ENCODE results near the gene S100P. TPM values are rescaled to one million over a fixed set of nuclear protein-coding genes. Genes with fewer than 3 reads are reported as not detected.

S100P gene
- total and polyA plus RNA-seq, 4 donors = 0.42 to 3.1 (median 2.3) TPM

DNA sequence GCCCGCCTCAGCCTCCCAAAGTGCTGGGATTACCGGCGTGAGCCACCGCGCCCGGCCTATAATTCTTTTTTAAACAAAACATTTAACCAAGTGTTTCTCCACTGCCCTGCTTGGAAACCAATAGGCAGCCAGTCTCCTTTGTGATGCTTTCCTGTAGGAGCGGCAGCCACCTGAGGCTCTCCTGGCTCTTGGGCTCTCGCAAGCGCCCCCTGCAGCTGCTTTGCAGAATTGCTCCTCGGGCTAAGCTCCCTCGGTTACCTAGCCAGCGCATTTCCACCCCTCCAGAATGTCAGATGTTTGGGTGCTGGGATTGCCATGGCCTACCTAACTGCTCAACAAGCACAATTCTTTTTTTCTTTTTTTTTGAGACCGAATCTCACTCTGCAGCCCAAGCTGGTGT lies 7.7 kb downstream of the S100P start:
- peaks cover 5 to 14% (median 8%) of the 10 kb centered on the region in 4 donors for H3K4me1 ChIP-seq (ENCODE audit: control insufficient read depth in 4 of 4, insufficient read depth in 4 of 4, low read length in 3 of 4)
- H3K4me3 ChIP-seq (ENCODE audit: low read depth in 1 of 3, low read length in 3 of 3) = no peak overlapping the region
- H3K27ac ChIP-seq (ENCODE audit: low read depth in 1 of 2, low read length in 2 of 2) = no peak overlapping the region
- H3K36me3 ChIP-seq (ENCODE audit: control insufficient read depth in 4 of 4, insufficient read depth in 3 of 4, low read depth in 1 of 4, low read length in 3 of 4) = peaks cover 0 to 6% (median 2%) of the 10 kb centered on the region in 4 donors
- TF ChIP-seq SP1 (IDR thresholded peaks at IDR 0.05) = no peak
- TF ChIP-seq, protein P1, sequence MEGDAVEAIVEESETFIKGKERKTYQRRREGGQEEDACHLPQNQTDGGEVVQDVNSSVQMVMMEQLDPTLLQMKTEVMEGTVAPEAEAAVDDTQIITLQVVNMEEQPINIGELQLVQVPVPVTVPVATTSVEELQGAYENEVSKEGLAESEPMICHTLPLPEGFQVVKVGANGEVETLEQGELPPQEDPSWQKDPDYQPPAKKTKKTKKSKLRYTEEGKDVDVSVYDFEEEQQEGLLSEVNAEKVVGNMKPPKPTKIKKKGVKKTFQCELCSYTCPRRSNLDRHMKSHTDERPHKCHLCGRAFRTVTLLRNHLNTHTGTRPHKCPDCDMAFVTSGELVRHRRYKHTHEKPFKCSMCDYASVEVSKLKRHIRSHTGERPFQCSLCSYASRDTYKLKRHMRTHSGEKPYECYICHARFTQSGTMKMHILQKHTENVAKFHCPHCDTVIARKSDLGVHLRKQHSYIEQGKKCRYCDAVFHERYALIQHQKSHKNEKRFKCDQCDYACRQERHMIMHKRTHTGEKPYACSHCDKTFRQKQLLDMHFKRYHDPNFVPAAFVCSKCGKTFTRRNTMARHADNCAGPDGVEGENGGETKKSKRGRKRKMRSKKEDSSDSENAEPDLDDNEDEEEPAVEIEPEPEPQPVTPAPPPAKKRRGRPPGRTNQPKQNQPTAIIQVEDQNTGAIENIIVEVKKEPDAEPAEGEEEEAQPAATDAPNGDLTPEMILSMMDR (IDR thresholded peaks at IDR 0.05; ENCODE audit: low read depth, low read length, missing input control) = peak; percentile 20
- peak in 1 of 2 donors; percentile 34 for TF ChIP-seq RAD21 (IDR thresholded peaks at IDR 0.05)
- no peak for DNase-seq (ENCODE audit: low spot score)
- 91% methylated on average over 13 of the region's 13 CpGs for WGBS
- H3K9me3 ChIP-seq (ENCODE audit: control insufficient read depth in 4 of 4, low read length in 3 of 4) = no peaks in the 10 kb centered on the region
- no peak overlapping the region for H3K9ac ChIP-seq (ENCODE audit: low read depth in 1 of 2, low read length in 2 of 2)
- H3K27me3 ChIP-seq (ENCODE audit: control insufficient read depth in 4 of 4, insufficient read depth in 4 of 4, low read length in 3 of 4) = no peaks in the 10 kb centered on the region

DNA sequence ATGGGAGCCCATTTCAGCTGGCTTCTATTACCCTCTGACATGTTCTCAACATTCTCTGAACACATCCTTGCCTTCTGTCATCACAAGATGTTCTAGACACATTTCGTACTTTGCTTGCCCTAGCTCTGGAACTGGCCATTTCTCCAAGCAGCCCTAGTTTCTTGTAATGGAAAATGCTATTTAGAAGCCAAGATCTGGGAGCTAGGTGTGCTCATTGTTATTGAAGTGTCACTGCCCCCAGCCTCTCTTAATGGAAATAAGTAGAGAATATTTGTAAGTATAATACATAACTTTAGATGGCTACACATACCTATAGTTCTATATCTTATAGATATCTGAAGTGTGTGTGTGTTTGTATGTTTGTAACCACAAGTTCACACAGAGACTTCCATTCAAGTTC lies 9.1 kb downstream of the S100P start:
- Histone ChIP-seq H3K9ac (ENCODE audit: low read depth in 1 of 2, low read length in 2 of 2) (no peak overlapping the region), H3K4me3 (ENCODE audit: low read depth in 1 of 3, low read length in 3 of 3) (no peak overlapping the region), H3K27ac (ENCODE audit: low read depth in 1 of 2, low read length in 2 of 2) (no peak overlapping the region), H3K36me3 (ENCODE audit: control insufficient read depth in 4 of 4, insufficient read depth in 3 of 4, low read depth in 1 of 4, low read length in 3 of 4) (peaks cover 0 to 6% (median 2%) of the 10 kb centered on the region in 4 donors), H3K9me3 (ENCODE audit: control insufficient read depth in 4 of 4, low read length in 3 of 4) (no peaks in the 10 kb centered on the region), H3K27me3 (ENCODE audit: control insufficient read depth in 4 of 4, insufficient read depth in 4 of 4, low read length in 3 of 4) (no peaks in the 10 kb centered on the region), H3K4me1 (ENCODE audit: control insufficient read depth in 4 of 4, insufficient read depth in 4 of 4, low read length in 3 of 4) (peaks cover 10 to 23% (median 17%) of the 10 kb centered on the region in 4 donors)
- no peak for DNase-seq (ENCODE audit: low spot score)
- 0% methylated on average over 1 of the region's 1 CpG for WGBS
- no peak for TF ChIP-seq SP1 (IDR thresholded peaks at IDR 0.05)
- no peak for TF ChIP-seq TAF1 (conservative IDR thresholded peaks at IDR 0.05)
- TF ChIP-seq HNF4G (IDR thresholded peaks at IDR 0.05) = no peak
- TF ChIP-seq, protein P2, sequence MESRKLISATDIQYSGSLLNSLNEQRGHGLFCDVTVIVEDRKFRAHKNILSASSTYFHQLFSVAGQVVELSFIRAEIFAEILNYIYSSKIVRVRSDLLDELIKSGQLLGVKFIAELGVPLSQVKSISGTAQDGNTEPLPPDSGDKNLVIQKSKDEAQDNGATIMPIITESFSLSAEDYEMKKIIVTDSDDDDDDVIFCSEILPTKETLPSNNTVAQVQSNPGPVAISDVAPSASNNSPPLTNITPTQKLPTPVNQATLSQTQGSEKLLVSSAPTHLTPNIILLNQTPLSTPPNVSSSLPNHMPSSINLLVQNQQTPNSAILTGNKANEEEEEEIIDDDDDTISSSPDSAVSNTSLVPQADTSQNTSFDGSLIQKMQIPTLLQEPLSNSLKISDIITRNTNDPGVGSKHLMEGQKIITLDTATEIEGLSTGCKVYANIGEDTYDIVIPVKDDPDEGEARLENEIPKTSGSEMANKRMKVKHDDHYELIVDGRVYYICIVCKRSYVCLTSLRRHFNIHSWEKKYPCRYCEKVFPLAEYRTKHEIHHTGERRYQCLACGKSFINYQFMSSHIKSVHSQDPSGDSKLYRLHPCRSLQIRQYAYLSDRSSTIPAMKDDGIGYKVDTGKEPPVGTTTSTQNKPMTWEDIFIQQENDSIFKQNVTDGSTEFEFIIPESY (IDR thresholded peaks at IDR 0.05) = no peak
- TF ChIP-seq, protein P3, sequence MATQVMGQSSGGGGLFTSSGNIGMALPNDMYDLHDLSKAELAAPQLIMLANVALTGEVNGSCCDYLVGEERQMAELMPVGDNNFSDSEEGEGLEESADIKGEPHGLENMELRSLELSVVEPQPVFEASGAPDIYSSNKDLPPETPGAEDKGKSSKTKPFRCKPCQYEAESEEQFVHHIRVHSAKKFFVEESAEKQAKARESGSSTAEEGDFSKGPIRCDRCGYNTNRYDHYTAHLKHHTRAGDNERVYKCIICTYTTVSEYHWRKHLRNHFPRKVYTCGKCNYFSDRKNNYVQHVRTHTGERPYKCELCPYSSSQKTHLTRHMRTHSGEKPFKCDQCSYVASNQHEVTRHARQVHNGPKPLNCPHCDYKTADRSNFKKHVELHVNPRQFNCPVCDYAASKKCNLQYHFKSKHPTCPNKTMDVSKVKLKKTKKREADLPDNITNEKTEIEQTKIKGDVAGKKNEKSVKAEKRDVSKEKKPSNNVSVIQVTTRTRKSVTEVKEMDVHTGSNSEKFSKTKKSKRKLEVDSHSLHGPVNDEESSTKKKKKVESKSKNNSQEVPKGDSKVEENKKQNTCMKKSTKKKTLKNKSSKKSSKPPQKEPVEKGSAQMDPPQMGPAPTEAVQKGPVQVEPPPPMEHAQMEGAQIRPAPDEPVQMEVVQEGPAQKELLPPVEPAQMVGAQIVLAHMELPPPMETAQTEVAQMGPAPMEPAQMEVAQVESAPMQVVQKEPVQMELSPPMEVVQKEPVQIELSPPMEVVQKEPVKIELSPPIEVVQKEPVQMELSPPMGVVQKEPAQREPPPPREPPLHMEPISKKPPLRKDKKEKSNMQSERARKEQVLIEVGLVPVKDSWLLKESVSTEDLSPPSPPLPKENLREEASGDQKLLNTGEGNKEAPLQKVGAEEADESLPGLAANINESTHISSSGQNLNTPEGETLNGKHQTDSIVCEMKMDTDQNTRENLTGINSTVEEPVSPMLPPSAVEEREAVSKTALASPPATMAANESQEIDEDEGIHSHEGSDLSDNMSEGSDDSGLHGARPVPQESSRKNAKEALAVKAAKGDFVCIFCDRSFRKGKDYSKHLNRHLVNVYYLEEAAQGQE (IDR thresholded peaks at IDR 0.05) = no peak
- no peak for TF ChIP-seq HNF4A (conservative IDR thresholded peaks at IDR 0.05)
- TF ChIP-seq GABPA (IDR thresholded peaks at IDR 0.05 in 1 of 2, conservative IDR thresholded peaks at IDR 0.05 in 1 of 2) = no peak
- no peak for TF ChIP-seq FOXA2 (IDR thresholded peaks at IDR 0.05)
- TF ChIP-seq, protein P4, sequence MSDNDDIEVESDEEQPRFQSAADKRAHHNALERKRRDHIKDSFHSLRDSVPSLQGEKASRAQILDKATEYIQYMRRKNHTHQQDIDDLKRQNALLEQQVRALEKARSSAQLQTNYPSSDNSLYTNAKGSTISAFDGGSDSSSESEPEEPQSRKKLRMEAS (IDR thresholded peaks at IDR 0.05) = no peak
- TF ChIP-seq, protein P1 (IDR thresholded peaks at IDR 0.05; ENCODE audit: low read depth, low read length, missing input control) = no peak
- no peak for TF ChIP-seq RXRA (IDR thresholded peaks at IDR 0.05)
- no peak for TF ChIP-seq YY1 (IDR thresholded peaks at IDR 0.05)
- no peak for TF ChIP-seq JUND (IDR thresholded peaks at IDR 0.05)
- TF ChIP-seq EGR1 (IDR thresholded peaks at IDR 0.05; ENCODE audit: low read depth in 2 of 2) = no peak
- no peak for TF ChIP-seq RAD21 (IDR thresholded peaks at IDR 0.05)
- TF ChIP-seq, protein P5, sequence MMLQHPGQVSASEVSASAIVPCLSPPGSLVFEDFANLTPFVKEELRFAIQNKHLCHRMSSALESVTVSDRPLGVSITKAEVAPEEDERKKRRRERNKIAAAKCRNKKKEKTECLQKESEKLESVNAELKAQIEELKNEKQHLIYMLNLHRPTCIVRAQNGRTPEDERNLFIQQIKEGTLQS (IDR thresholded peaks at IDR 0.05) = no peak

Data from liver (tissue), 9 donors.